NCI-H1092 (cell line): ENCODE data around the gene TLE5.
"Not testable (repeated sequence)": the region's sequence is repeated elsewhere in the genome, so short reads cannot be mapped to it uniquely, and the experiment has no call there.

ENCODE experiments used
- DNase-seq: peaks from one replicate; lab custom pipeline; 2025; lab: John Stamatoyannopoulos, UW

TLE5 gene

DNA sequence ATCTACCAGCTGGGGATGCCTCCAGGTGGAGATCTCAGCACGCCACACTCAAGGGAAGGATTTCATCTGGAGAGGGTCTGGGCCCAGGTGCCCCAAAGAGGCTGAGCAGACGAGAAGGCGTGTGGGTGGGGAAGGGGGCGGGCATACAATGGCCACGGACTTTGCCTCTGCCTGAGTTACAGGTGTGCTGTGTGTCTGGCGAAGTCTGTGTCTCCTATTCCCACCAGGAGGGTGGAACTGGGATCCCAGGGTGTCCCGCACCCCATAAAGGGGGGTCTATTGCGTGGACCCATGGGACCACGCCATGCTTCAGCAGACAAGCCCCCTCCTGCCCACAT, 36.8 kb downstream of the TLE5 start:
- DNase-seq, result no peak

DNA sequence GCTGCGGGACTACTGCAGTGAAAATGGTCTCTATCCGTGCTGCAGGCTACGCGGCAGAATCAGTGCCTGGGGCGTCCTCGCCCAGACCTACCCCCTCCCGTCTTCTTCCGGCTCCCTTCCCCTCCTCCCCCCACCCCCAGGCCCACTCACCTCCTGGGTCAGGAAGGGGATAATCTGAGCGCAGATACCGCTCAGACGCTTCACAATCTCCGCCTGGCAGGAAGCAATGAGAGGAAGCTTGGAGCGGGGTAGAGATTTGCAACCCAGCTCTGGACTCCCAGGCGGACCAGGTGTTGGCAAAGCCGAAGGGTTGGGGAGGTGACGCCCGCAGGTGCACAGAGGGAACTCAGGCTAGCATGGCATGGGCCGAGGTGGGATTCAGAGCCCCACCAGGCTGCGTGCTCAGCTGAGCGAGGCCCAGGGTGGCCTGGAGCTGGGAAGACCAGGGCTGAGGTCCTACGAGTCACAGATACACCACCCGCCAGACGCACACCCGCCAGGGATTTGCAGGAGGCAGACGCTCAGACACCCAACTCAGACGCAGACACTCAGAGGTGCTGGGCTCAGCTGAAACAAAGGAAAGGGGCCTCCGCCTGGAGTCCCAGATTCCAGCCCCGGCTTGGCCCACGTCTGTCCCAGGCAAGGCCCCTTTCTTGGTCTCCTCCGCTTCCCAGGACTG, 37.3 kb downstream of the TLE5 start:
- no peak for DNase-seq

DNA sequence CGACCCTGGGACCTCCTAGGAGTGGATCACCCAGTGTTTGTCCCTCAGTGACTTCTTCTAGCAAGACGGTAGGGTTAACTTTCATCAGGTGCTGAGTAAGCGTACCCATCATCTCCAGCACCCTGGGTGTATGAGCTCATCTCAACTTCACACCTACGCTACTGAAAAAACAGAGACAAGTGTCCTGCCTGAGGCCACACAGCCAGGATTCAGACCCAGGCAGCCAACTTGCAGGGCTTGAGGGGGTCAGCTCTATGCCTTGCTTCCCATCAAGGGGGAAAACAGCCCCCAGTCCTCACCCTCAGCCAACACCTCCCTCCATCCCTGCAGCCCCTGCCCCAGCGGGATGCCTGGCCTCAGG, 37.8 kb downstream of the TLE5 start:
- no peak for DNase-seq

DNA sequence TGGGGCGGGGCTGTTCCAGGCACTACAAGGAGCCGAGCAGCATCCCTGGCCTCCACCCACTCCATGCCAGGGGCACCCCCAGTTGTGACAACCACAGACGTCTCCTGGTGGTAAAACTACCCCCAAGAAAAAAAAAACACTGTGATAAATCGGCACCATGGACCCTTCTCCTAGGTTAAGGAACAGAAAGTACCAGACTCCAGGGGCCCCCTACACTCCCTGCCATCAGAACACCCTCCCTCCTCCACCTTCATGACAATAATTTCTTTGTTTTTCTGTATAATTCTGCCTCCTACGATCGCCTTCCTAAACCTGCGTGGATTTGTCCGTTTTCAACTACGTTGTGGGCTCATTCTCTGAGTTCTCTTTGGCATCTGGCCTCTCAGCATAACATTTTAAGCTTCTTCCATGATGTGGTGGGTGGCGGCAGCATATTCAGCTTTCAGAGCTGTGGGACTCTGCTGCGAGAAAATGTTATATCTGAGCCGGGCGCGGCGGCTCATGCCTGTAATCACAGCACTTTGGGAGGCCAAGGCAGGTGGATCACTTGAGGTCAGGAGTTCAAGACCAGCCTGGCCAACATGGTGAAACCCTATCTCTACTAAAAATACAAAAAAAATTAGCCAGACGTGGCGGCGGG, 41.9 kb downstream of the TLE5 start:
- no peak for DNase-seq

DNA sequence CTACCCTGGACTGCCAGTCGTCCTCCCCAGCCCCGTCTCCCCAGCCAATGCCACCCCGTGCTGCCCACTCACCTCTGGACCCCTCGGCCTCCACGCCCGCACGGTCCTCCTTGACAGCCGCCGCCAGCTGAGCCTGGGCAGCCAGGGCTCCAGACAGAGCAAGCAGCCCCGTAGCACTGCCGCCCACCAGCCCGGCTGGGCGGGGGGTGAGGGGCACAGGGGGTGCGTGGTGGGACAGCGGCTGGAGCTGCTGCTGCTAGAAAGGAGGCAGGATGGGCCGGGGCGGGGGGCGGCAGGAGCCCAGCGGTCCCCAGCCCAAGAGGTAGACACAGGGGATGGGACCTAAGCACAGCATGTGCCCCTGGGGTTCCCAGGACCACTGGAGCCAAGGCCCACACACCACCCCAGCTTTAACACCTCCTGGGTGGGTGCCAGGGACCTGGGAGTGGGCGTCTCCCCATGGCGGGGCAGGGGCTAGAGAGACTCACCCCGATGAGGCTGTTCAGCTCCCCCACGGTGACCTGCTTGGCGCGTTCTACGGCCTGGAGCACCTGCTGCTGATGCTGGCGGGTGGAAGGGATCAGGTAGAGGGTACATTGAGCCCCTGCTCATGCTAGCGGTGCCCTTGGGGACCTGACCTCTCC, 43.0 kb downstream of the TLE5 start:
- DNase-seq, result no peak

DNA sequence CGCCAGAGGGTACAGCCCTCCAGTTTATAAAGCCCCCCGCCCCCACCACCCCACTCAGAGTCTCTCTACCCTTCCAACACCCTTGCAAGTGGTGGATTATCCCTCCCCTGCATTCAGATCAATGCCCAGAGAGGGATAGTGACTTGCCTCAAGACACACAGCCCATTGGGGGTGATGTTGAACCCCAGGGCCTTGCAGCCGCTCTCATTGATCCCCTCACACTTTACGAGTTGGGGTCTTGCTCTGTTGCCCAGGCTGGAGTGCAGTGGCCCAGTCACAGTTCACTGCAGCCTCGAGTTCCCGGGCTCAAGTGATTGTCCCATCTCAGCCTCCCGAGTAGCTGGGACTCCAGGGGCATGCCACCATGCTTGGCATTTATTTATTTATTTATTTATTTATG, 44.4 kb downstream of the TLE5 start:
- DNase-seq, result no peak

DNA sequence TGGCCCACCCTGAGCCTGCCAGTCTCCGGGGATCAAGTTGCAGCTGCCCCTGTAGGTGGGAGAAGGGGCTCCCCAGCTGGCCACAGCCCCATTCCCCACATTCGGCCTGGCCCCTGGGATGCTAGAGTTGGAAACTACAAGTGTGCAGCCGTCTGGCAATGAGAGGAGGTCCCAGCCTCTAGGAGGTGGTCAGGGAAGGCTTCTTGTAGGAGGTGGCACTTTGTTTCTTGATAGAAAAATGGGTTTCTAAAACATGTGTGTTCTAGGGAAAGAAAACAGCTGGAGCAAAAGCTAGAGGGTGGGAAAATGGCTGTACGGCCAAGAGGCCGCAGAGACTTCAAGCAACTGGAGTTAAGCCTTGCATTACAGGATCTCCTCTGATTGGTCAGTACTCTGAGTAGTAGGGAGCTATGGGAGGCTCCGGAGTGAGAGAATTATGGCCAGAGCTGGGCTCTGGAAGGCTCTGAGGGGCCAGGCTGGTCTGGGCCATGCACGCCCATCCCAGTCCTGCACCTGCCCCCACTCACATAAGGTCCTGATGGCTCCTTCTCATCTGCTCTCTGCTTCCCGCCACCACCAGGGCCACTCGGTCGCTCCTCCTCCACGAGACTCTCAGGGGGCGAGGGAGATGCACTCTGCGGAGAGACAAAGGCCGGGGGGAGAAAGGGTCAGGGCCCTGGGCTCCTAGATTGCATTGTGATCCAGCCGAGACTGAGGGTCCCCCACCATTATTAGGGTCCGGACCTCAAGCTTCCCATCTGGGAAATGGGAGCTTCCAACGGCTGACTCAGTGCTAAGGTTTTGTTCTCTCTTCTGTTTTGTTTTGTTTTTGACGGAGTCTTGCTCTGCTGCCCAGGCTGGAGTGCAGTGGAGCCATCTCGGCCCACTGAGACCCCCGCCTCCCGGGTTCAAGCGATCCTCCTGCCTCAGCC, 46.9 kb downstream of the TLE5 start:
- no peak for DNase-seq

DNA sequence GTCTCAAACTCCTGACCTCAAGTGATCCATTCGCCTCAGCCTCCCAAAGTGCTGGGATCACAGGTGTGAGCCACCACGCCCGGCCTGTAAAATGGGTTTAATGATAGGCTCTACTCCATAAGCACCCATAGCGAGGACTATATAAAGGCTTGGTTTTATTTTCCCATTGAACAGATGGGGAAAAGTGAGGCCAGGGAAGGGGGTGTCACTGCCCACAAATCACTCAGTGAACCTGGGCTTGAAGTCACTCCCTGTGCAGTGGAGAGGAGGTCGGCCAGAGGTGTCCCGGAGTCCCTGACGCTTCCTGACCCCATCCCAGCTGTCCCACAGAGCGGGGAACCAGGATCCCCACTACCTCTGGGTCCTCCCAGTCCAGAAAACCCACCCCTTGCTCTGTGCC, 48.2 kb downstream of the TLE5 start:
- DNase-seq, result no peak

DNA sequence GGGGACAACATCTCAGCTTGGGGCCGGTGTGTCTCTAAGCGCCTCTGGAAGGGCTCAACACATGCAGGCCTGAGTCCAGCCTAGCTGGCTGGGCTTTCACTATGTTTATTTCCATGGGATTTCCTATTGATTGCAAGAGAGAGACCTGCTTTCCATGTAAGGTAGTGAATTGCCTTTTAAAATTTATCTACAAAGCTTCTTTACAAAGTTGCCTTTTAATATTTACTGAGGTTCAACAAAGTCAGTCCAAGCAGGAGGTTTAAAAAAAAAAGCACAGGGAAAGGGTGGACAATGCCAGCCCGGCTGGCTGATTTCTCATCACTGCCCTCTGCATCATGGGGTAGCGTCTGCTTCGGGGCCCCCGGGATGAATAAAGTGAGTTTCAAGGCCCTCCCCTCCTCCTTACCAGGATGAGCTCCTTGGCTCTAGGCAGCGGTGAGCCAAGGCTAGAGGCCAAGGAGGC, 49.0 kb downstream of the TLE5 start:
- DNase-seq, result no peak

DNA sequence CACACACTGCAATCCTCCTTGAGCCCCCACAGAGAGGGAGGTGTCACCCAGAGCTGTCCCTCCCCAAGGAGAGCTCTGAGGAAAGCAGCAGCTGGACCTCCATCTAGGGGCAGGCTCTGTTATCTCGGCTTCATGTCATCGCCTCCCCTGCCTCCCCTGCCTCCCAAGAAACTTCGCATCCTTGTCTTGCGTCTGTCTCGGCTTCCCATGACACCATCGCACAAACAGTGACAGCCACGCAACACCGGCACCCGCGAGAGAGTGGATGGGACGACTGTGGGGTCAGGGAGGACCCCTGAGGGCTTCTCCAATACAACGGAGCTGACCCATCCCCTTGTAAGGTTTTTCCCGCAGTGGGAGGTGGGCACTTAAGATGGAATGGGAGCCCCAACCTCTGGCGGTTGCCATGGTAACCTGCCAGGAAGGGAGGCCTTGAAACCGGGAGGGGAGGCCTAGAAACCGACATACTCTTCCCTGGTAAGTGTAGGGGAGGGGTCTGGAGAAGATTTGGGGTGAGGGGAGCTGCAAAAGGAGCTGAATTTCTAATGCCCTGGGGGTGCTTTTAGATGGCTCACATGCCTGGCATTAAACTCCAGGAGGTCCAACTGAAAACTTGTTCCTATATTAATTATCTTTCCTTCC, 49.6 kb downstream of the TLE5 start:
- no peak for DNase-seq

DNA sequence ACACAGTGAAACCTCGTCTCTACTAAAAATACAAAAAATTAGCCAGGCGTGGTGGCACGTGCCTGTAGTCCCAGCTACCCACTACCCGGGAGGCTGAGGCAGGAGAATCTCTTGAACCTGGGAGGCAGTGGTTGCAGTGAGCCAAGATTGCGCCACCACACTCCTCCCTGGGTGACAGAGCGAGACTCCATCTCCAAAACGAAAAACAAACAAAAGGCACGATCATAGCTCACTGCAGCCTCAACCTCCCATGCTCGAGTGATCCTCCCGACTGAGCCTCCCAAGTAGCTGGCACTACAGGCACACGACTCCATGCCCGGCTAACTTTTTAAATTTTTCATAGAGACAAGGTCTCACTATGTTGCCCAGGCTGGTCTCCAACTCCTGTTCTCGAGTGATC, 50.2 kb downstream of the TLE5 start:
- not testable (repeated sequence) for DNase-seq

DNA sequence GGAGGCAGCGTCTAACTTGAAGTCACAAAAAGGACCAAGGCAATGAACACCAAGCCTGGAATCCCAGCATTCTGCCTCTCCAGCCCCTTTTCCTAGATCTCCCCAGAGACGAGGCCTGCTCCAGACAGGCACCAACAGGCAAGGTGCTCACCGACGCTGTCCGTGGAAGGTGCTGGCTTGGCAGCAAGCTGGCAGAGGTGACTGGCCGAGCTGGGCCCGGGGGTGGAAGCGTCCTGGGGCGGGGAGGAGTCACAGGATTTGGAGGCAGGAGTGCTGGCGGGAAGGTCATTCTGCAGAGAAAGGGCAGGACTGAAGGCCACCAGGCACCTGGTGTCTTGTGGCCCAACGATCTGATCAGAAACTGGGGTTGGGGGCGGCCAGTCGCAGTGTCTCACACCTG, 51.4 kb downstream of the TLE5 start:
- no peak for DNase-seq

DNA sequence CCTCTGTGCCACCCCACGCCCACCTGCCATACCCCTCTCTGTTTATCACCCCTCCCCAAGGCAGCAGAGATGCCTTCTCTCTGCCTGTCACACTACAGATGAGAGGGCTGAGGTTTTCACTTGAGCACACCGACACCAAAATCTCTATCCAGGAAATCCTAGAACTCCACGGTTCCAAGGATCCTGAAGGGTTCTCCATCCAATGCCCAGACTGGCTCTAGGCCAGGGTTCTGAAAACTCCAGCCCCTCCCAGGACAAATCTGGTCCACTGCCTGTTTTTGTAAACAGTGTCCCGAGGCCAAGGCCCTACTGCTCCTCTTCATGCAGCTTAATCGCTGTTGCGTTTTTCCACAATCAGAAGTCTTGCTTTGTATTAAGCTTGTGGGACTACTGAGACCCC, 53.3 kb downstream of the TLE5 start:
- no peak for DNase-seq

DNA sequence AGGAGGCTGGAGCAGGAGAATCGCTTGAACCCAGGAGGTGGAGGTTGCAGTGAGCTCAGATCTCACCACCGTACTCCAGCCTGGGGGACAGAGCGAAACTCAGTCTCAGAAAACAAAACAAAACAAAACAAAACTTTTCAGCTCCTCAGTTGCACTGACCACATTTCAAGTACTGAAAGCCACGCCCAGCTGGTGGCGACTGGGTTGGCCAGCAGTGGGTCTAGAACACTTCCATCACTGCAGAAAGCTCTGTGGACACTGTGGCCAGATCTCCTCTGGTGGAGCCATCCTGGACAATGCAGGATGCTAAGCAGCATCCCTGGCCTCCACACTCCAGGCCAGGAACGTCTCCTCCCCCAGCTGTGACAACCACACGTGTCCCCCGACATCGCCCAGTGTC, 54.3 kb downstream of the TLE5 start:
- DNase-seq, result no peak

DNA sequence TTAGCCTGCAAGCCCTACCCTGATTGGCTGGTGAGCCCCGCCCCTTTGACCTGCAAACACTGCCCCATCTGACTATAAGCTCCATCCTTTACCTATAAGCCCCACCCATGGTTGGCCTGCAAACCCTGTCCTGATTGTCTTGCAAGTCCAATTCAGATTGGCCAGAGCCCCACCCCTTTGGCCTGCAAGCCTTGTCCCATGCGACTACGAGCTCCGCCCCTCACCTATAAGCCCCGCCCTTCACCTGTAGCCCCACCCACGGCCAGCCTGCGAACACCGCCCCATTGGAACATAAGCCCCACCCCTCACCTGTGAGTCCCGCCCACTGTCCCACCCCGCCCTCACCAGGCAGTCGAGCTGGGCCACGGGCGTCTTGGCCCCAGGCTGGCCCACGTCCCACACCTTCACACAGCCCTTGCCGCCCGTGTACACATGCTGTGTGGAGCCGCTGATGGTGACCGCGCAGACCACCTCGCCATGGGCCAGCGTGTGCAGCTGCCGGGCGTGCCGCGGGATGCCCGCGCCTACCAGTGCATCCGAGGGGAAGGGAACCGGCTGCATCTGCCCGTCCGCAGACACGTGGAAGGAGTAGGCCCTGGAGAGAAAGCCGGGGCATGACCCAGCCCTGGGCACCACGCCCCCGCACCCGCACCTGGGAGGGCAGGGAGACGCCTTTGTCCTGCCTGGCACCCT, 56.1 kb downstream of the TLE5 start:
- DNase-seq, result no peak

DNA sequence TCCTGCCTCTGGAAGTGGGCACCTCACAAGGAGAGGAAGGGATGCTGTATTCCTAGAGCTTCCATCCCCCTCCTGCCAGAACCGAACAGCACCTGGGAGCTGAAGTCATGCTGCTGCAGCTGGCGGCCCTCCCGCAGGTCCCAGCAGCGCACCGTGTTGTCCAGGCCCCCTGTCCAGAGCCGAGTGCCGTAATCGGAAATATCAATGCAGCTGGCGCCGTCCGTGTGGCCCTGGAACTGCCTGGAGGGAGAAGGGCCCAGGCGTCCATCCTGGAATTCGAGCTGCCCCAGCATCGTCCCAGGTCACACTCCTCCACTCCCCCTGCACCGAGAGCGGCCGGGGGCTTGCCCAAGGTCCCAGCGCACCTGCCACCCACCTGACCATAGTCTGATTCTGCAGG, 57.0 kb downstream of the TLE5 start:
- no peak for DNase-seq

DNA sequence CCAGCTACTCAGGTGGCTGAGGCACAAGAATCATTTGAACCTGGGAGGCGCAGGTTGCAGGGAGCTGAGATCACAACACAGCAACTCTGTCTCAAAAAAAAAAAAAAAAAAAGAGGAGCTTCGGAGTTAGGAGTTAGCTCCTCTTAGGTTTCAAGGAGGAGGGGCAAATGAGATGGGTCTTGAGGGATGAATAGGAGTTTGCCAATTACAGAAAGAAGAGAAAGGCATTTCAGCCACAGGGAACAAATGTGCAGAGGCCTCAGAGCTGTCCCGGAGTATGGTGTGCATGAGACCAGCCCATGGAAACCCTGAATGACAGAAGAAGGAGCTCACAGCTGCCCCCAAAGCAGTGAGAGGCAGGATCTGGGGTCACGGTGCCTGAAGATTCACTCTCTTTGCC, 57.8 kb downstream of the TLE5 start:
- DNase-seq, result no peak

DNA sequence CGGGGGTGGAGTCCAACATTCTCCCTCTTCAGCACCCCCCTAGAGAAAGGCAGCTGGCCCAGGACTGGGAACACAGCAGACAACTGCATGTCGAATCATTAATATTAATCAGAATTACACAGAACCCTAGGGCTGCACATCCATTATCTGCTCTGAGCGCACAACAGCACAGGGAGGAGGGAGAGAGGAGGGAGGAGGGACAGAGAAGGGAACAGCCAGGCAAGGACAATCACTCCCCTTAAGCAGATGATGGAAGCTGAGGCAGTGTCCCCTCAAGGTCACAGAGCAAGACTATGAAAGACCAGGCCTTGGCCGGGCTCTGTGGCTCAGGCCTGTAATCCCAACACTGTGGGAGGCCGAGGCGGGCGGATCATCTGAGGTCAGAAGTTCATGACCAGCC, 59.2 kb downstream of the TLE5 start:
- no peak for DNase-seq
